Neural cell (in vitro differentiated cells): ENCODE data around the gene DNAJA3.

Experiments
- CTCF ChIP-seq: fragments of 450-650 bp; IDR thresholded peaks from 2 replicates; pipeline ENCODE4 v1.5.1; 2014; ENCODE audit warnings: antibody characterized with exemption, mild to moderate bottlenecking, moderate library complexity; ENCODE audit not compliant: poor library complexity, severe bottlenecking
- EP300 ChIP-seq: fragments of 450-650 bp; conservative IDR thresholded peaks from 2 replicates; pipeline ENCODE4 v1.6.1; 2014; ENCODE audit warnings: antibody characterized with exemption, mild to moderate bottlenecking, moderate library complexity; ENCODE audit not compliant: poor library complexity, severe bottlenecking
- EZH2 ChIP-seq: fragments of 200-600, 300-800 bp; shearing (Covaris generic), sonication (generic); IDR thresholded peaks from 2 replicates; pipeline ENCODE4 v1.6.1; 2014; ENCODE audit warnings: antibody characterized with exemption, low read length, borderline replicate concordance, mild to moderate bottlenecking; ENCODE audit not compliant: insufficient read depth, poor library complexity, severe bottlenecking
- POLR2AphosphoS5 ChIP-seq: IDR thresholded peaks from 2 replicates; pipeline ENCODE4 v1.6.1; 2012
- RAD21 ChIP-seq: fragments of 450-650 bp; conservative IDR thresholded peaks from 2 replicates; pipeline ENCODE4 v1.6.1; 2014; ENCODE audit warnings: antibody characterized with exemption, mild to moderate bottlenecking, moderate library complexity
- REST ChIP-seq: IDR thresholded peaks from 2 replicates; pipeline ENCODE4 v1.6.1; 2012; ENCODE audit warnings: borderline replicate concordance
- SMC3 ChIP-seq: fragments of 450-650 bp; conservative IDR thresholded peaks from 2 replicates; pipeline ENCODE4 v1.6.1; 2014; ENCODE audit warnings: antibody characterized with exemption, mild to moderate bottlenecking, moderate library complexity; ENCODE audit not compliant: poor library complexity
- TAF1 ChIP-seq: IDR thresholded peaks from 2 replicates; pipeline ENCODE4 v1.6.1; 2012; ENCODE audit warnings: low read depth

GRCh38 chr16:4496305-4496704, 70.6 kb downstream of the DNAJA3 start:
- no peak for TF ChIP-seq CTCF
- TF ChIP-seq EZH2: no peak
- no peak for TF ChIP-seq POLR2AphosphoS5
- TF ChIP-seq TAF1: no peak
- no peak for TF ChIP-seq REST
- no peak for TF ChIP-seq EP300
- TF ChIP-seq RAD21: no peak
- TF ChIP-seq SMC3: no peak
